ENCODE results near the gene ADARB2. TPM values are rescaled to one million over a fixed set of nuclear protein-coding genes. Genes with fewer than 3 reads are reported as not detected.

The ADARB2 gene
- total and polyA plus RNA-seq, 4 donors, result 0.22 to 1.3 (median 0.55) TPM

GRCh38 chr10:1217237-1217587, 520.1 kb downstream of the ADARB2 start:
- WGBS, 2 donors, result 89 to 94% methylated on average over 14 of the region's 14 CpGs
- DNase-seq, result no peak
- Histone ChIP-seq H3K9ac (ENCODE audit: insufficient read depth in 1 of 2, low read length in 2 of 2) (no peak overlapping the region), H3K27ac (ENCODE audit: low read depth in 1 of 2, low read length in 1 of 2) (no peak overlapping the region), H3K4me1 (ENCODE audit: control insufficient read depth in 5 of 5, insufficient read depth in 5 of 5, low read length in 5 of 5) (no peaks in the 10 kb centered on the region), H3K36me3 (ENCODE audit: control insufficient read depth in 4 of 4, insufficient read depth in 4 of 4, low read length in 4 of 4) (no peaks in the 10 kb centered on the region), H3K27me3 (ENCODE audit: control insufficient read depth in 3 of 3, insufficient read depth in 3 of 3, low read length in 2 of 3) (peaks cover 0 to 3% (median 0%) of the 10 kb centered on the region in 3 donors), H3K4me3 (no peak overlapping the region), H3K9me3 (ENCODE audit: control insufficient read depth in 4 of 4, insufficient read depth in 3 of 4, low read length in 3 of 4) (peaks cover 0 to 13% (median under 1%) of the 10 kb centered on the region in 4 donors)
- ATAC-seq (ENCODE audit: insufficient read depth, low FRiP score), result no peak
- TF ChIP-seq CTCF (IDR thresholded peaks at IDR 0.05; ENCODE audit: control extremely low read depth, extremely low read depth), result no peak

- no peak overlapping the region for H3K9ac ChIP-seq (ENCODE audit: insufficient read depth in 1 of 2, low read length in 2 of 2)
- peaks cover 0 to 3% (median 0%) of the 10 kb centered on the region in 3 donors for H3K27me3 ChIP-seq (ENCODE audit: control insufficient read depth in 3 of 3, insufficient read depth in 3 of 3, low read length in 2 of 3)
- DNase-seq (no peak), ATAC-seq (ENCODE audit: insufficient read depth, low FRiP score) (no peak)
- no peak overlapping the region for H3K4me3 ChIP-seq
- peaks cover 0 to 13% (median under 1%) of the 10 kb centered on the region in 4 donors for H3K9me3 ChIP-seq (ENCODE audit: control insufficient read depth in 4 of 4, insufficient read depth in 3 of 4, low read length in 3 of 4)
- no peaks in the 10 kb centered on the region for H3K4me1 ChIP-seq (ENCODE audit: control insufficient read depth in 5 of 5, insufficient read depth in 5 of 5, low read length in 5 of 5)
- no peak overlapping the region for H3K27ac ChIP-seq (ENCODE audit: low read depth in 1 of 2, low read length in 1 of 2)
- TF ChIP-seq CTCF (IDR thresholded peaks at IDR 0.05; ENCODE audit: control extremely low read depth, extremely low read depth), result no peak
- no peaks in the 10 kb centered on the region for H3K36me3 ChIP-seq (ENCODE audit: control insufficient read depth in 4 of 4, insufficient read depth in 4 of 4, low read length in 4 of 4)
- WGBS, 2 donors, result 90 to 94% methylated on average over 31 of the region's 31 CpGs
These were observed 520.6 kb downstream of the ADARB2 start for GRCh38 chr10:1216574-1217236.

- no peaks in the 10 kb centered on the region for H3K36me3 ChIP-seq (ENCODE audit: control insufficient read depth in 4 of 4, insufficient read depth in 4 of 4, low read length in 4 of 4)
- no peak overlapping the region for H3K9ac ChIP-seq (ENCODE audit: insufficient read depth in 1 of 2, low read length in 2 of 2)
- TF ChIP-seq CTCF (IDR thresholded peaks at IDR 0.05; ENCODE audit: control extremely low read depth, extremely low read depth), result no peak
- ATAC-seq (ENCODE audit: insufficient read depth, low FRiP score), result no peak
- peaks cover 0 to 3% (median 0%) of the 10 kb centered on the region in 3 donors for H3K27me3 ChIP-seq (ENCODE audit: control insufficient read depth in 3 of 3, insufficient read depth in 3 of 3, low read length in 2 of 3)
- no peak for DNase-seq
- H3K4me1 ChIP-seq (ENCODE audit: control insufficient read depth in 5 of 5, insufficient read depth in 5 of 5, low read length in 5 of 5), result no peaks in the 10 kb centered on the region
- H3K27ac ChIP-seq (ENCODE audit: low read depth in 1 of 2, low read length in 1 of 2), result no peak overlapping the region
- H3K9me3 ChIP-seq (ENCODE audit: control insufficient read depth in 4 of 4, insufficient read depth in 3 of 4, low read length in 3 of 4), result peaks cover 0 to 13% (median under 1%) of the 10 kb centered on the region in 4 donors
- WGBS, 2 donors, result 84 to 87% methylated on average over 22 of the region's 22 CpGs
- H3K4me3 ChIP-seq, result no peak overlapping the region
These were observed 521.3 kb downstream of the ADARB2 start for GRCh38 chr10:1215862-1216573.
